A549 (cell line): ENCODE results near the gene BMP7.

ENCODE experiments used
- RNF2 ChIP-seq: fragments of 200-600 bp; sonication (generic); IDR thresholded peaks from 2 replicates; pipeline ENCODE4 v1.6.1; 2016; ENCODE audit warnings: low read depth, mild to moderate bottlenecking, antibody characterized with exemption, moderate library complexity, borderline replicate concordance
- ZNF302 ChIP-seq: fragments of 250-450 bp; sonication (Bioruptor Pico); IDR thresholded peaks from 2 replicates; pipeline ENCODE4 v1.9.0; 2021; ENCODE audit warnings: inconsistent platforms, mild to moderate bottlenecking, moderate library complexity
- TF ChIP-seq, protein P1 (sequence below): fragments of >200 bp; sonication (Bioruptor Twin); formaldehyde crosslinking; IDR thresholded peaks from 3 replicates; pipeline ENCODE4 v1.5.1; 2016
- TF ChIP-seq, protein P2 (sequence below): IDR thresholded peaks from 2 replicates; pipeline ENCODE4 v1.6.1; 2012
- TF ChIP-seq, protein P3 (sequence below): fragments of 450-650 bp; IDR thresholded peaks from 2 replicates; pipeline ENCODE4 v1.6.1; 2014; ENCODE audit warnings: antibody characterized with exemption

DNA sequence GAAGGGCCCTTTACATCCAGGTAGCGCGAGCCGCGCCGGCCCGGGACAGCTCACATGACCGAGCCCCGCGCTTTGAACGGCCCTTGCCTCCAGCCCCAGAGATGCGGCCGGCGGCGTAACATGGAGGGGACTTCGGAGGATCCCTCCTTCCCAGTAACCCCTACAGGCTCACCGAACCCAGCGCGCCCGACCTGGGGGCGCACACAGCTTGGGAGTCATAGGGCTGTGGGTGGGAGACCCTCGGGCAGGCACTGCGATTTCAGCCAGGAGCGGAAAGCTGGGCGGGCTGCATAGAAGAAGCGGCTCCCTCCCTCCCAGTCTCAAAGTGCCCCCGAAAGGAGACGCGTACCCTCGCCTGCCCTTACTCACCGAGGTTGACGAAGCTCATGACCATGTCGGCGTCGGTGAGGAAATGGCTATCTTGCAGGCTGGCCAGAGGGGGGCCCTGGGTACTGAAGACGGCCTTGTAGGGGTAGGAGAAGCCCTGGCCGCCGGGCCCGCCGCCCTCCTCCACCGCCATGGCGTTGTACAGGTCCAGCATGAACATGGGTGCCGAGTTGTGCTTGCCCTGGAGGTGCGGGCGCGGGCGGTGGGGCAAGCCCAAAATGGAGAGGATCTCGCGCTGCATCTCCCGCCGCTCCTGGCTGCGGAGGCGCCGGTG, 975 bp downstream of the BMP7 start:
- TF ChIP-seq, protein P1, sequence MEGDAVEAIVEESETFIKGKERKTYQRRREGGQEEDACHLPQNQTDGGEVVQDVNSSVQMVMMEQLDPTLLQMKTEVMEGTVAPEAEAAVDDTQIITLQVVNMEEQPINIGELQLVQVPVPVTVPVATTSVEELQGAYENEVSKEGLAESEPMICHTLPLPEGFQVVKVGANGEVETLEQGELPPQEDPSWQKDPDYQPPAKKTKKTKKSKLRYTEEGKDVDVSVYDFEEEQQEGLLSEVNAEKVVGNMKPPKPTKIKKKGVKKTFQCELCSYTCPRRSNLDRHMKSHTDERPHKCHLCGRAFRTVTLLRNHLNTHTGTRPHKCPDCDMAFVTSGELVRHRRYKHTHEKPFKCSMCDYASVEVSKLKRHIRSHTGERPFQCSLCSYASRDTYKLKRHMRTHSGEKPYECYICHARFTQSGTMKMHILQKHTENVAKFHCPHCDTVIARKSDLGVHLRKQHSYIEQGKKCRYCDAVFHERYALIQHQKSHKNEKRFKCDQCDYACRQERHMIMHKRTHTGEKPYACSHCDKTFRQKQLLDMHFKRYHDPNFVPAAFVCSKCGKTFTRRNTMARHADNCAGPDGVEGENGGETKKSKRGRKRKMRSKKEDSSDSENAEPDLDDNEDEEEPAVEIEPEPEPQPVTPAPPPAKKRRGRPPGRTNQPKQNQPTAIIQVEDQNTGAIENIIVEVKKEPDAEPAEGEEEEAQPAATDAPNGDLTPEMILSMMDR: no peak
- no peak for TF ChIP-seq ZNF302 (CRISPR knock-in tag)
- TF ChIP-seq, protein P2, sequence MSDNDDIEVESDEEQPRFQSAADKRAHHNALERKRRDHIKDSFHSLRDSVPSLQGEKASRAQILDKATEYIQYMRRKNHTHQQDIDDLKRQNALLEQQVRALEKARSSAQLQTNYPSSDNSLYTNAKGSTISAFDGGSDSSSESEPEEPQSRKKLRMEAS: no peak
- no peak for TF ChIP-seq RNF2
- TF ChIP-seq, protein P3, sequence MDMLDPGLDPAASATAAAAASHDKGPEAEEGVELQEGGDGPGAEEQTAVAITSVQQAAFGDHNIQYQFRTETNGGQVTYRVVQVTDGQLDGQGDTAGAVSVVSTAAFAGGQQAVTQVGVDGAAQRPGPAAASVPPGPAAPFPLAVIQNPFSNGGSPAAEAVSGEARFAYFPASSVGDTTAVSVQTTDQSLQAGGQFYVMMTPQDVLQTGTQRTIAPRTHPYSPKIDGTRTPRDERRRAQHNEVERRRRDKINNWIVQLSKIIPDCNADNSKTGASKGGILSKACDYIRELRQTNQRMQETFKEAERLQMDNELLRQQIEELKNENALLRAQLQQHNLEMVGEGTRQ: no peak
